NCI-H1417 (cell line): ENCODE measurements around the gene GABRB2.

Experiments
- DNase-seq, 3 experiments: peaks; one replicate each; lab custom pipeline; 2025; lab: John Stamatoyannopoulos, UW

GABRB2 gene

DNA sequence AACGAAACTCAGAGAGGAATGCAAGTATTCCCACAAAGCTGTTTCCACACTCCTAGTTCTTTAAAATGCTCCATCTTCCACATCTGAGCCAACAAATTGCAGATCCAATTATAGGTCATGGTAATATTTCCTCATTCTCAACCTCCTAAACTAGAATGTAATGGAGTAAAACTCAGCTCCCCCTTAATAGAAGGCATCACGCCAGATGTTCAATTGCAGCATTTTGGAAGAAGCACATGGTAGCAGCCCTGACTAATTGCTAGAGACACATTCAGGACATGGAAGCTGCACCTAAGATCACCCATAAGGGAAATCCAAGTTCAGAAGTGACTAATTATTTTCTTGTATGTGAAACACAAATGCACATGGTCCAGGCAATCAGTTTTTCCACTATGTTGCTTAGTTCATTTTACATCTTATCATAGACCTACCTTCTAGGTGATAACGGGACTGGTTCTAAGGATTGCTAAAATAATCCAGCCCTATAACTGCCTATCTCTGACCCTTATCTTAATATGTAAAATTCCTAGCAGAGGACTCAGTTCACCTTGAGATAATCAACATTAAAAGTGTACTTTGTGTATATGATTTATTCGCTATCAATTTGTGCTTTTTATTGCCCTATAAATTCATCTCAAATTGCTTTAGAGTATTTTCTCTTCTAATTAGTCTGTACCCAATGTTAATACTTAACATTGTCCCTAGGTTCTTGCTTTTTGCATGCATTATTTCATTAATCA is 75.1 kb downstream of the GABRB2 start:
- DNase-seq: no peak

DNA sequence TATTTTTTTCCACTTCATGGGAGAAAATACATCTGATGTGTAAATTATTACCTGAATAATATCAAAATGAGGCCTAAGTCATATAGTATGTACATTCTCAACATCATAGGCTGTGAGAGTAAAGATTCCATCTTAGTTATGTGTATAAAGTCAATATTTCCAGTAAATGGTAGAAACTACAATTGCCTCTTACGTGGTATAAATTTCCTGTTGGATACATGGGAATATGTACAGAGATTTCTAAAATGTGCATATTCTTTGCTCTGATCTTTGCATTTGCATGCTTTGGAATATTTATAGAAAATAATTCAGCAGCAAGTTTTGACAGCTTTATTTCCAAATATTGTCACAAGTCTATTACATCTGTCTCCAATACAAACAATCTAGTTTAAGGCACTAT is 78.8 kb downstream of the GABRB2 start:
- DNase-seq: no peak

DNA sequence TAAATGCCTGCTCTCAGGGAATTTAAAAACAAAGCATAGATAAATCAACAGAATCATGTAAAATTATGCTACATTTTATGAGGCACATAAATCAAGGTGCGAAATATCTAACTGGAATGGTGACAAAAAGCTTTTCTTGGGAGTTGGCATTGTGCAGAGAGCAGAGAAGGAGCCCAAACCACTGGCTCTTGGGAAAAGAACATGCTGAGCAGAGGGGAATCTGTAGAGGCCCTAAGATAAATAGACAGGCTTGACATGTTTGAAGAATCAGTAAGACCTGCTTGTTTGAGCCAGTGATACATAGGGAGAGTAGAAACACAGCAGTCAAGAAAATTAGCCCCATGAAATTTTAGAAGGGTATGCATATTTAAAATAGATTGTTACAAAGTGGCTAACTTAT is 85.8 kb downstream of the GABRB2 start:
- DNase-seq: peak in 1 of 3 experiments; percentile 4

DNA sequence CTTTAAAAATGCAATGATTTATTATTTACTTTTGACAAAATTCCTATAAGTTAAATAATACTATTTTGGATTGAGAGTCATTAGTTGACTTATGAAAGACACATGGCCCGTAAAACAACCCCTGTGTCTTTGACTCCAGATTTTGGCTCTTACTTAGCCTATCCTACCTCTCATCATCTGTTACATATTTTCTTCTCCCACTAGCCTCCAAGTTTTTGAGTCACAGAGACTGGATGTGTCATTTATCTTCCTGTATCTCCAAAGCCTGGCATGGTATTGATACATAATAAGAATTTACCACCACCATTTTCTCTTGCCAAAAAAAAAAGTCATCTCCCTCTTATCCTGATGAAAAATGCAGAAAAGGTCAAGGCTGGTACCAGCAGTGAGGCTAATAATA is 99.9 kb downstream of the GABRB2 start:
- DNase-seq: no peak

DNA sequence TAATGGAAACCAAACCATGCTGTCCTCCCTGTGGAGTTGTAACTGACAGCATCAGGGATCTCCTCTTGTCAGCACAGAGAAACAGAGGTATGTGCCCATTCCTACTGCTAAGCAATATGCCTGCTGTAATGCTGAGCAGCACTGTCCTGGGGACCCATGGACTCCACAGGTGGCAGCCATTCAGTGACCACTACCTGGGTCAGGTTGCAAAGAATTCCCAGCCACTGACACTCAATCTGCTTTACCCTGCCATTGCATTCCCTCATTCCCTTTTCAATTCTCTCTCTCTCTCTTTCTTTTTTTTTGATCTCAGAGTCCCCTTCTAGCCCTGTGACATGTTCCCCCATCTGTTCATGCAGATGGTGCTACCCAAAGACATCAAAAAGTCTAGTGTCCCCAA is 104.1 kb downstream of the GABRB2 start:
- DNase-seq: no peak

DNA sequence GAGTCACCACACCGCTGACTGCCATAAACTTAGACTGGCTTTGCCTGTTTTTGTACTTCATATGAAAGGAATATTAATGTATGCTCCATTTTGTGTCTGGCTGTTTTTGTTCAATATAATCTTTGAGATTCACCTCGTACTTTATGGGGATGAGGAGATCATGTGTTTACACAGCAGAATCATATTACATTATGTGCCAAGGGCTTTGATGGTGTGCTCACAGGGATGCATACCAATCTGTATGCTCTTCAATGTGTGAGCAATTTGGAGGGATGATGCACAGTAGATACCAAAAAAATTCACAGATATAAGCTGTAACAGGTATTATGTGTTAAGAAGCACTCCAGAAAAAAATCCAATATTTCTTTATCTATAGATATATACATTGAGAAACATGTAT is 113.7 kb downstream of the GABRB2 start:
- DNase-seq: peak in 2 of 3 experiments; percentile 15 to 72

DNA sequence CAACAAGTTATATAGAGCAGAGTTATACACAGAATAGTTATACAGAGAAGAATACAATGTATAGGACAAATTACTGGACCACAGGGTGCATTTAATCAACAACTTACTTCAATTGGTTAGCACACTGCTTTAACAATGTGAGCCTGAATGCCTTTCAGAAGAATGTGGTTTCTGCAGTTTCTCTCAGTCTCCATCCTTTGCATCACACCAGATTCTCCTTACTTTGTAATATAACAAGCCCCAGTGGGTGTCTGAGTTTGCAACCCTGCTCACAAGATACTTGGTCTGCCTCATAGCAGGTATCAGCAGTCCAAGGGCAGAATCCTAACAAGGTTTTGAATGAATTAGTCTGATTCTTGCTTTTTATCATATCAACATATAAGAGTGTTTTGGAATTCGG is 114.6 kb downstream of the GABRB2 start:
- no peak for DNase-seq

DNA sequence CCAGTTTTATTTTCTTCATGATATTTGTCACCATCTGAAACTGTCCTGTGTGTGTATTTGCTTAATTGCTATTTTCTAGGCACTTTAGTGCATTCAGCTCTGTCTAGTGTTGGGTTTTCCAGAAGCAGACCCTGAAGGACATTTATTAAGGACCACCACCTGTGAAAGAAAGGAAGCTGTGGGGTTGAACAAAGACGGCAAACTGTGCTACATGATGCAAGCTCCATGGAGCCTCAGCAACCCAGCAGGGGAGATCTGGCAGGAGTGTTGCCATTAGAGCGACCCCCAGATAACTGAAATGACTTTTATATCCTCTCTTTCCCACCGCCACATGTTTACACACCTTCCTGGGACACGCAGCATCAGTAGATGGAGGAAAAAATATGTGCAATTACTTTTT is 125.5 kb downstream of the GABRB2 start:
- peak in 2 of 3 experiments; percentile 4 to 68 for DNase-seq

DNA sequence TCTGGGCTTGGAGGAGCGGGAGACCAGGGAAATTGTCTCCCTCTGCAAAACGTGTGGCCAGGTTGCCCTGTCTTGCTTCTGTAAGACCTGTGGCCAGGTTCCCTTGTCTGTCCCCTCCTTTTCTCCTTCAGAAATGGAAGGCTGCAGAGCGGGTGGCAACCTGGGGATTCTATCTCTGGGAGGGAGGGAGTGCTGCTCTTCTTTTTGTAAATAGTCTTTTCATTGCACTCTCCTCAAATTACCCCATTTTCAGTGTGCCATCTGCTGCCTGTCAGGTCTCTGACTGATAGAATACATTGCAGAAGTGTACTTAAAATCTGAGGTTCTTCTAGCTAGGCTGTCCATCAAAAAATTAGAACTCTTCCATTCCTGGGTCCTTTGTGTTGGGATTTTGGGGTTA is 126.0 kb downstream of the GABRB2 start:
- peak in 2 of 3 experiments; percentile 20 to 39 for DNase-seq

DNA sequence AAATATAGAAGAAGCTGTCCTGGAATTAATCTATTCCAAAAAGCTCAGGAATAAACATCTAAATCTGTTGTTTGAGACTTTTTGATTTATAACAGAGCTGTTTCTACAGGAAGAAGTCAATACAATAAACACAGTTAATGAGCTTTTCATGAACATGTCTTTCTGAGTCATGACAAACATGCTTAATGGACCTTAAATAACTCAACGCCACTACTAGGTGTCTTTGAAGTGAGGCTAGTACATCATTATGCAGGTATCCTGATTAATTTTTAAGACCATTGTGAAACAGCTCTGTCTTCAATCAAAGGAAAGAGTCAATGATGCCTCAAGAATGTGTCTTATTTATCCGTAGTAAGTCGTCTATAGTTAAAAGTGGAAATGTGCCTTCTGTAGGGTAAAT is 131.6 kb downstream of the GABRB2 start:
- peak in 1 of 3 experiments; percentile 55 for DNase-seq

DNA sequence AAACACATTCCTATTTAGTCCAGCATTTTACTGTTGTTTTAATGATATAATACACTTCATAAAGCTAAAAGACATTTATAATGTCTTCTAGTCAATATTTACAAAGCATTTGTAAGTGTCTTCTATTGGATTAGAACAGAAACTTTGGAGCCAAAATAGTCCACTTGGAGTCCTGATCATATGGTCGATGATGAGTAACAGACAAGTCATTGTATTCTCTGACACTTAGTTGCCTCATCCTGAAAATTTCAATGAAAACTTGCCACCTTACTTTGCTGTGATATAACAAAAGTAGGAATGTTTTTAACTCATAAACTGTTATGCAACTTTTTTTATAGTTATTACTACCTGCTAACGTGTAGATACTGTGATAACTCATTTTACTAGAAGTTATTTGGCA is 132.5 kb downstream of the GABRB2 start:
- no peak for DNase-seq

DNA sequence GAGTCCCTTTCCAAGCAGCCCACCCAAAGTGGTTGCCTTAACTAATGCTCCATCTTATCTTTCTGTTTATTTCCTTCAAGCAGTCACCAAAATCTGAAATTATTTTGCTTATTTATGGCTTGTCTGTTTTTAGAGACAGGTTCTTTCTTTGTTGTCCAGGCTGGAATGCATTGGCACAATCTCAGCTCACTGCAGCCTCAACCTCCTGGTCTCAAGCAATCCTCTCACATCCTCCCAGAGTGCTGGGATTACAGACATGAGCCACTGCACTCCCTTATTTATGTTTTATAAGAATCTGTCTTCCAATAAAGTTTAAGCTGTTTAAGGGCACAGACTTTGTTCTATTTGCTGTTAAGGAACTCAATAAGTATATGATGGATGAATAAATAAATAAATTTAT is 133.7 kb downstream of the GABRB2 start:
- no peak for DNase-seq

DNA sequence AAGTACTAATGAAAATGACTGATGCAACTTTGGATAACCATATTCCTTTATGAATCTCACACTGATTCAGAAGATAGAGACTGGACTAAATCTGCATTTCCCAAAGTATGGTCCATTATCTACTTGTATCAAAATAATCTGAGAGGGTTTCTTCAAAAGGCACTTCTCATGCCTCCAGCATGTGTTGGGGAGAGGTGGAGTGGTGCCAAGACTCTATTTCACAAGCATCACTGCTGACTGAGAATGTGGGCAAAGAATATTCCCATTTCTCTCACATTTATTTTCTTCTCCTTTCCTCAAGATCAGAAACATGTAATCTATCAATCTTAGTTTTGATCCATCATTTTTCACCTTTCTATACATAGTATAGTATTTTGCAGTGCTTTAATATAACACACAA is 135.4 kb downstream of the GABRB2 start:
- DNase-seq: no peak

DNA sequence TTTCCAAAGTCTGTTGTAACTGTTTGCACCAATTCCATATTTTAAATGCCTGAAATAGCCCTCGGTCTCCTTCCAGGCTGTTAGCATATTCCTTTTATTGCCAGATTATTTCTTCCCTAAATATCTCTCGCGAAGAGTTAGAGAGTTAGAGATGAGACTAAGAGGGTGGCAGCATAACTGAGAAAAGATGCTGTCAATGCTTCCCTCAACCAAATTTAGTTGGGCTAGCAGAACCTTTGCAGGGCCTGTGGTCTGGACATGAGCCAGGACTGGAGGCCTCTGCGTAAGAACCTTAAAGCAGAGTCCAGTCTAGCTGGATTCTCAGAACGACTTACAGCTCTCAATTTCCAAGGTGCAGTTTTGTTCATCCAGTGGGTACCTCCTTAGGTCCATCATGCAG is 135.9 kb downstream of the GABRB2 start:
- no peak for DNase-seq

DNA sequence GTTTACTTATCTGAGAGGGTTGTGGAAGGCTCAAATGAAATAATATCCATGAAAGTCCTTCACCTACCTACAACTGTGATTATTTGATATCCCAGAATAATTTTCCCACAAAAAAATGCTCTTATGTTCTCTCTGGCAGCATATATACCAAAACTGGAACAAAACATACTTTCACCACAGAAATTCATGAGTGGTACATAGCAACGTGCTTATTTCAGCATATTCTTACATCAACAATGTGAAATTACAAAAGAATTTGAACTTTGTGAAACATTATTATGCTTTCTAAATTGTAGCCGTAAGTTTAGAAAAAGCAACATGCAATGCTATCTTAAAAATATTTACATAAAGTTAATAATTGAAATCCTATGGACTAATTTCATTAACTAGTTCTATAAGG is 137.1 kb downstream of the GABRB2 start:
- no peak for DNase-seq

DNA sequence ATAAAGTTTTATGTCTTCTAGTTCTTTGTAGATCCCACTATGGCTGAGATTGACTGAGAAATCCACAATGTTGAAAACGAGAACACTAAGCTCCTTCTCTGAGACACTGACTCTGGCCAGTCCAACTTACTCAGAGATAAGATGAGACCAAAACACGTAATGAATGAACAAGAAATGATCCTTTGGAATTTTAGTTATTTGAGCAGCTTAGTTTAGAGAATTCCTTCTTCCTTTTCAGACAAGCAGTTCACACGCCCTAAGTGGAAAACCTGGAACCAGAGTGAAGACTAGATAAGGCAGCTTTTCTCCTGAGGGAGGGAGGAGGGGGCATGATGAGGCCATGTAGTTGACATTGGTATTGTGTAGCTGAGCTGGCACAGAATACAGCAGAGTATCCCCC is 139.6 kb downstream of the GABRB2 start:
- no peak for DNase-seq

DNA sequence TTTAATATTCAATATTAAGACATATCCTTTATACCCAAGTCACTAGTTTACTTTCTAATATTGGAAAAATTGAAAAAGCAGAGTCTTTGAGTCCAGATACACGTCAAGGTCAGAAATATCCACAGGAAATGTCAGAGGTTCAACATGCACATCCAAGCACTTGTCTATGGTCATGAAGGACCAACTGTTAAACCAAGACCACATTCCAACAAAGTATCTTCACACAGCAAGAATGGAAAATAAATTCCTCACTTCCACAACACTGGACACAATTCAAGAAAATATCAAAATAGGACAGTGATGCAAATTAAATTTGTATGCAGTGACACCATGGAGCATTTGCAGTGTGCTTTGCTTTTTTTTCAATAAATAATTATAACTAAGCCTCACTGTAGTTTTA is 142.5 kb downstream of the GABRB2 start:
- DNase-seq: no peak

DNA sequence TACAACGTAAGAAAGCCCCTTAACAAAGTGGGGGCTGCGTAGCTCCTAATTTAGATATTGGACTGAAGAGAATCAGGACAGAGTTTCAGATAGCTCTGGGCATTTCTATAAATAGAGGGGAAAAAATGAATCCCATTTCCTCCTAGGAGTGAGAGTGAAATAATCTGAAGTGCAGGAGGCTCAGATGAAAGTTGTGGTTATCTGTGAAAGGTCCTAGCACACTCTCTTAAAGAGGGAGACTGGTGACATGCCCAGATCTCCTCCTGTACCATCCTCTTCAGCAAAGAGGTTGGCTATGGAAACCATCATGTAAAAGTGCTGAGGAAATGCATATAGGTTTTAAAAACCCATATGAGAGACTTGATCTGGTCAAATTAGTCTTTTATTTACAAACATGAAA is 143.4 kb downstream of the GABRB2 start:
- DNase-seq: no peak

DNA sequence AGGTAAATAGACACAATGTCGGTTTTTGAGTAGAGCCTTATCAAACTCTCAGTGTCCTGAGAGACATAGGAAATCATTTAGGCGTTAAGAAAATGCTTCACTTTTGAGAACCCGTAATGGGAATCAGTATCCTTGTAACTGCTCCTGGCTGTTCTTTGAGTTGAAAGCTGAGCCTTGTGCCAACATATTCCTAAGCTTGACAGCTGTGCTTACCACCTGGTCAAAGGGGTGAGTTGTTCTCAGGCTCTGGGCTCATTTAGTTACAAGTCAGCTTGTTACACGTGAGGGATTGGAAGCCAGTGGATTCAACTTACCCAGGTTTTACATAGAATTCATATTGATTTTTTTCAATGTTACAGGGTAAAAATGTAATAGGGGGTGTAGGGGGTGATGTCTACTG is 145.9 kb downstream of the GABRB2 start:
- DNase-seq: peak in 1 of 3 experiments; percentile 91

DNA sequence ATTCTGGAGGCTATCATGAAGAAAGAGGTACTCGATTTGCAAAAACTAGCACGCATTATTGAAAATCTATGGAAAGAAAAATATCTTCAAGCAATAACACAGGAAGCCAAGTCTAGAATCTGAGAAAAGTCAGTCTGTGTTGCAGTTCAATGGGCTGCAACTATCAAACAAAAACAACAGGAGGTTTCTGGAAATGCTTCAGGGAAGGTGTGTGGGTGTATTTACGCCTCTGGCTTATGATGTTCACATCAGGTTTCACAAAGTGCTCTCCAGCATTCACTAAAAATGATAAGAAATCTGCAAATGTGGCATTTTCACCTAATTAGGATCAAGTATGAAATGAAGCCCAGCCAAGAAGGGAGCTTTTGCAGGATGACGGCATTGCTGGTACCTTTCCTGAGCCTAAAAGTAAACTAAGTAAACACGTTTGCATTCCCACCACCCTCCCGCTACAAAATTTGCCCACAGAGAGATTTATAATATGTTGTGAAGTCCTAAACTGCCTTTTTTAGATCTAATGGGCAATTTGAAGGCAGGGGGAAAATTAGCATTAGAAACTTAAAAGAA is 146.4 kb downstream of the GABRB2 start:
- no peak for DNase-seq

DNA sequence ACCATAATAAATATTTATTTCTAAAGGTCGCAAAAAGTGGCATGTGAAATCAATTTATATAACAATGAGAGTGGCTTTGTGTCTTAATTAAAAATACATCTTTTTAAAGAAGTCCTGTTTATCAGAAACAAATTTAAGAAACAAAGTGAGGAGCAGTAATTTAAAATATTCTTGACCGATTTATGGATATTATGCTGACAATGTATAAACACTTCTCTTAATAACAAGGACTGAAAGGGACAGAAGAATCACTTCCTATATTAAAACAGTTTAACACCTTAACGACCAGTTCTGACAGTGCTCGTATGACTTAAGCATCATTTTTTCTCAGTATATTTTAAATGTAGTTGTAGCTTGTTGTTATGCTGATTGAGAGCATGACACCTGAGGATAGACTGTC is 149.1 kb downstream of the GABRB2 start:
- no peak for DNase-seq

DNA sequence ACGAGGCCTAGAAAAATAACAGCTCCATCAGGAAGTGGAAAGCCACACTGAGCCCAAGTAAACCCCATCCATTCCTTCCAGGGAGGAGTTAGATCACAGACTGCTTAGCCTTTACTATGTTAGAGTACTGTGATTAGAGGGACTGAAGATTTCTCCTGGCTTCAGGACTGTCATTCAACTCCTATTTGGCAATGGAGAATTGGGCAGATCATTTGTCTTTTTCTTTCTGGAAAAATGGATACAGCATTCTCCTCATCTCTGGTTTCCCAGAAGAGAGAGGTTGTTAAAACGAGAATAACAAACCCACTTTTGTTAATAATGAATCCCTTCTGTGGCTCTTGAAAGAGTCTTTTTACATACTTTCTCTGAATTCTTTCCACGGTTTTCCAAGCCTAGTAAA is 150.4 kb downstream of the GABRB2 start:
- DNase-seq: no peak

DNA sequence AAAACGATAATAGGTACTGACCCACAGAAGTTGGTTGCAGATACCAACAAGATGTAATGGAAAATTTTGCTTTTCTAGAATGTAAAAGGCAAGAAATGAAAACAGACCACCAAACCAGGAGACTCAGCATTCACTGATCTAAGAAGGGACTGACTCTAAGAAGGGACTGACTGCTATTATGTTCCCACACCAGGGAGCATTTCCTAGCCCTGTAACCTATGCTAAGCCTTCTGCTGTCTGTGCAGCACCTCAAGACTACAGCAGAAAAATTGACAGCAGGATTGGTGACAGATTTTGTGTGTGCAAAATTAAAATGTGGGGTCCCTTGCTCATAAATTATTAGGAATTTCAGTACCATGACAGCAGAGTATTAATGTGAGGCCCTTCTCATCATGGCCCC is 154.8 kb downstream of the GABRB2 start:
- no peak for DNase-seq

DNA sequence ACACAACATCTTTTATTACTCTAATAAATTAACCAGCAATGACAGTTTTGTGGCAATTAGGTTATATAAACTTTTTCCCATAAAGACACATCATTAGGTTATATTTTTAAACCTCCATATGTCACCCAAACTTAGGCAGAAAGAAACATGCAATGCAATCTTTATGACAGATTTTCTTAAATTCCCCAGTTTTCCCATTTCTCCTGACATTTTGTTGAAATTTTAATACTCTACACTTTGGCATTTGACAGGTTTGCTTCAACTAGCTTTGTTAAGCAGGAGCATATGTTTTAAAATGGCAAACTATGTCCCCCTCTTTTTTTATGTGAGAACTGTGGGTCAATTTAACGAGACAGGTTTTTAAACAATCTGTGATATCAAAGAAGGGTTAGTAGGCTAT is 155.5 kb downstream of the GABRB2 start:
- DNase-seq: no peak
